ENCODE measurements around the gene ITGA7.

DNA sequence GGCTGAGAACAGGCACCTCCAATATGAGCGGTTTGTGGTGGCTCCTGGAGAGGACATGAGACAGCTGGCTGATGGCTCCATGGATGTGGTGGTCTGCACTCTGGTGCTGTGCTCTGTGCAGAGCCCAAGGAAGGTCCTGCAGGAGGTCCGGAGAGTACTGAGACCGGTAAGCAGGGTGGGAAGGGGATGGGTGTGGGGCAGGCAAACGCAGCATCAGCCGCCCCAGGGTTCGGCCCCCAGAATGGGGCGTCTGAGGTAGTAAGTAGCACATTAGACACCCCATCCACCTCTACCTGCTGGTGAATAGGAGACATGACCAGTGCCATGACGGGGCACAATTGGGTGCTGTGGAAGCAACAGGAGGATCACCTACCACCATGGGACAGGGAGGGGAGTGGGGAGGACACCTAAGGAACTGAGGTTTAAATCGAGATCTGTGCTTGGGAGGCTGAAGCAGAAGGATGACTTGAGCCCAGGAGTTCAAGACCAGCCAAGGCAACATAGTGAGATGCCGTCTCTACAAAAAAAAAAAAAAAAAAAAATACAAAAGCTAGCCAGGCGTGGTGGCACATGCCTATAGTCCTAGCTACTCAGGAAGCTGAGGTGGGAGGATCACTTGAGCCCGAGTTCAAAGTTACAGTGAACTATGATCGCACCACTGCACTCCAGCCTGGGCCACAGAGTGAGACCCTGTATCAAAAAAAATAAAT, 25.5 kb downstream of the ITGA7 start:
- TF ChIP-seq, protein P1, sequence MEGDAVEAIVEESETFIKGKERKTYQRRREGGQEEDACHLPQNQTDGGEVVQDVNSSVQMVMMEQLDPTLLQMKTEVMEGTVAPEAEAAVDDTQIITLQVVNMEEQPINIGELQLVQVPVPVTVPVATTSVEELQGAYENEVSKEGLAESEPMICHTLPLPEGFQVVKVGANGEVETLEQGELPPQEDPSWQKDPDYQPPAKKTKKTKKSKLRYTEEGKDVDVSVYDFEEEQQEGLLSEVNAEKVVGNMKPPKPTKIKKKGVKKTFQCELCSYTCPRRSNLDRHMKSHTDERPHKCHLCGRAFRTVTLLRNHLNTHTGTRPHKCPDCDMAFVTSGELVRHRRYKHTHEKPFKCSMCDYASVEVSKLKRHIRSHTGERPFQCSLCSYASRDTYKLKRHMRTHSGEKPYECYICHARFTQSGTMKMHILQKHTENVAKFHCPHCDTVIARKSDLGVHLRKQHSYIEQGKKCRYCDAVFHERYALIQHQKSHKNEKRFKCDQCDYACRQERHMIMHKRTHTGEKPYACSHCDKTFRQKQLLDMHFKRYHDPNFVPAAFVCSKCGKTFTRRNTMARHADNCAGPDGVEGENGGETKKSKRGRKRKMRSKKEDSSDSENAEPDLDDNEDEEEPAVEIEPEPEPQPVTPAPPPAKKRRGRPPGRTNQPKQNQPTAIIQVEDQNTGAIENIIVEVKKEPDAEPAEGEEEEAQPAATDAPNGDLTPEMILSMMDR (IDR thresholded peaks at IDR 0.05) = no peak
- no peak for TF ChIP-seq POLR2A (IDR thresholded peaks at IDR 0.05)
